ENCODE measurements around the gene MAGI2.
"Not testable (repeated sequence)": the region's sequence is repeated elsewhere in the genome, so short reads cannot be mapped to it uniquely, and the experiment has no call there.

Gene MAGI2

DNA sequence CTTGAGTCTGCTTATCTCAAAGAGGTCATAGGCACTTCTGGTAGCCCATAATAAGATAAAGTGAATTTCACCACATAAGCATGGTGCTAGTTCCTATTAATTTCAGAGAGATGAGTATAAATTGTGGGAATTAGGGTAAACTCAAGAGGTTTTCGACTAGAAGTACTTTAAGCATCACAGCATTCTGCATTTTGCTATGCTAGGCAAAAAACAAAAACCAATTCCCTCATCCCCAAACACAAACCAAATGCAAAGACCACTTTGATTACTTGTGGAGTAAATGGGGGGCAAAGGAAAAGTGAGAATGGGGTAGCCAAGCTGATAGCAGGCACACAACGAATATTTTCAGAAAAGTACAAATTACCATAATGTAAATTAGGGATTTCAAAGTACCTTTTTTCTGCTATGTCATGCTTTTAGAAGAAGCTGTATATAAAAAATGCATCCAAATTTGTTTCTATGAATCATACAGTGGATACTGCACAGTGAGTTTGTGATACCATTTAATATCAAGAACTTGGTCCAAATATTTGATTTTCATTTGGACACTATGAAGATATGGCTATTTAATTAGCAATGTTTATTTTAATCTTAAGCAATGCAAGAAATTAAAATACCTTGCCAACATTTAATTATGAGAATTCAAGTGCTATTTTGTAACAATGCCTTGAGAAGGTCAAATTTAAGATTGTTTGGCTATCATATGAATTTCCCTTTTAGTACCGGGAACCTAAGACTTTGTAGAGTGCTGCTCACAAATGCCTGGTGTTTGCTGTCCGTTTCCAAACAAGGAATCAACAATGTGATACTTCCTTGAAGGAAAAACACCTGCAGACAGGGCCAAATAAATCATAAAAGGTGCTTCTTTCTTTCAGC, 1199.4 kb downstream of the MAGI2 start:
- TF ChIP-seq EZH2phosphoT487 (conservative IDR thresholded peaks at IDR 0.05; ENCODE audit: low read length), result no peak
- TF ChIP-seq, protein P1, sequence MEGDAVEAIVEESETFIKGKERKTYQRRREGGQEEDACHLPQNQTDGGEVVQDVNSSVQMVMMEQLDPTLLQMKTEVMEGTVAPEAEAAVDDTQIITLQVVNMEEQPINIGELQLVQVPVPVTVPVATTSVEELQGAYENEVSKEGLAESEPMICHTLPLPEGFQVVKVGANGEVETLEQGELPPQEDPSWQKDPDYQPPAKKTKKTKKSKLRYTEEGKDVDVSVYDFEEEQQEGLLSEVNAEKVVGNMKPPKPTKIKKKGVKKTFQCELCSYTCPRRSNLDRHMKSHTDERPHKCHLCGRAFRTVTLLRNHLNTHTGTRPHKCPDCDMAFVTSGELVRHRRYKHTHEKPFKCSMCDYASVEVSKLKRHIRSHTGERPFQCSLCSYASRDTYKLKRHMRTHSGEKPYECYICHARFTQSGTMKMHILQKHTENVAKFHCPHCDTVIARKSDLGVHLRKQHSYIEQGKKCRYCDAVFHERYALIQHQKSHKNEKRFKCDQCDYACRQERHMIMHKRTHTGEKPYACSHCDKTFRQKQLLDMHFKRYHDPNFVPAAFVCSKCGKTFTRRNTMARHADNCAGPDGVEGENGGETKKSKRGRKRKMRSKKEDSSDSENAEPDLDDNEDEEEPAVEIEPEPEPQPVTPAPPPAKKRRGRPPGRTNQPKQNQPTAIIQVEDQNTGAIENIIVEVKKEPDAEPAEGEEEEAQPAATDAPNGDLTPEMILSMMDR (IDR thresholded peaks at IDR 0.05; ENCODE audit: insufficient read depth, low read length, poor library complexity, severe bottlenecking), result no peak
- no peaks in the 10 kb centered on the region for H3K27me3 ChIP-seq (ENCODE audit: low read length)
- no peaks in the 10 kb centered on the region for H3K36me3 ChIP-seq (ENCODE audit: low read length)
- no peaks in the 10 kb centered on the region for H3K79me2 ChIP-seq (ENCODE audit: insufficient read depth, low read length)
- no peak overlapping the region for H3K4me2 ChIP-seq (ENCODE audit: low read depth, low read length, poor library complexity, severe bottlenecking)
- H3F3A ChIP-seq (ENCODE audit: insufficient read depth), result no peaks in the 10 kb centered on the region
- H3K4me3 ChIP-seq (ENCODE audit: insufficient read depth, low read length, poor library complexity, severe bottlenecking), result no peak overlapping the region
- no peak overlapping the region for H3K27ac ChIP-seq (ENCODE audit: low read depth, low read length)
- H4K20me1 ChIP-seq (ENCODE audit: low read depth, low read length), result no peaks in the 10 kb centered on the region
- H2AFZ ChIP-seq (ENCODE audit: low read depth, low read length, severe bottlenecking), result no peak overlapping the region
- no peaks in the 10 kb centered on the region for H3K9me2 ChIP-seq (replicated peaks; ENCODE audit: insufficient read depth, low read length)
- H3K9me3 ChIP-seq (ENCODE audit: insufficient read depth, low read length), result no peaks in the 10 kb centered on the region
- H3K9ac ChIP-seq (ENCODE audit: low read length), result no peak overlapping the region

DNA sequence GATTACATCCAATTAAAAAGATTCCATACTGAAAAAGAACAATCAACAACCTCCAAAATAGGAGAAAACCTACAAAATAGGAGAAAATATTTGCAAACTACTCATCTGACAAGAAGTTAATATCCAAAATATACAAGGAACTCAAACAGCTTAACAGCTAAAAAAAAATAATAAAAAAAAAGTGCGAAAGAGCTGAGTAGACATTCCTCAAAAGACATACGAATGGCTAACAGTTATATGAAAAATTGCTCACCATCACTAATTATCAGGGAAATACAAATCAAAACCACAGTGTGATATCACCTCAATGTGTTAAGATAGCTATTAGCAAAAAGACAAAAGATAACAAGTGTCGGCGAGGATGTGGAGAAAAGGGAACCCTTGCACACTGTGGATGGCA, 1204.6 kb downstream of the MAGI2 start:
- Histone ChIP-seq H4K20me1 (ENCODE audit: low read depth, low read length) (no peaks in the 10 kb centered on the region), H3K9me3 (ENCODE audit: insufficient read depth, low read length) (no peaks in the 10 kb centered on the region), H3K4me3 (ENCODE audit: insufficient read depth, low read length, poor library complexity, severe bottlenecking) (no peak overlapping the region), H3K9me2 (replicated peaks; ENCODE audit: insufficient read depth, low read length) (no peaks in the 10 kb centered on the region), H3K27me3 (ENCODE audit: low read length) (no peaks in the 10 kb centered on the region), H3K36me3 (ENCODE audit: low read length) (no peaks in the 10 kb centered on the region), H2AFZ (ENCODE audit: low read depth, low read length, severe bottlenecking) (no peak overlapping the region), H3K4me2 (ENCODE audit: low read depth, low read length, poor library complexity, severe bottlenecking) (no peak overlapping the region), H3K27ac (ENCODE audit: low read depth, low read length) (no peak overlapping the region), H3F3A (ENCODE audit: insufficient read depth) (no peaks in the 10 kb centered on the region), H3K79me2 (ENCODE audit: insufficient read depth, low read length) (no peaks in the 10 kb centered on the region), H3K9ac (ENCODE audit: low read length) (no peak overlapping the region)
- TF ChIP-seq, protein P1 (IDR thresholded peaks at IDR 0.05; ENCODE audit: insufficient read depth, low read length, poor library complexity, severe bottlenecking), result no peak
- no peak for TF ChIP-seq EZH2phosphoT487 (conservative IDR thresholded peaks at IDR 0.05; ENCODE audit: low read length)

DNA sequence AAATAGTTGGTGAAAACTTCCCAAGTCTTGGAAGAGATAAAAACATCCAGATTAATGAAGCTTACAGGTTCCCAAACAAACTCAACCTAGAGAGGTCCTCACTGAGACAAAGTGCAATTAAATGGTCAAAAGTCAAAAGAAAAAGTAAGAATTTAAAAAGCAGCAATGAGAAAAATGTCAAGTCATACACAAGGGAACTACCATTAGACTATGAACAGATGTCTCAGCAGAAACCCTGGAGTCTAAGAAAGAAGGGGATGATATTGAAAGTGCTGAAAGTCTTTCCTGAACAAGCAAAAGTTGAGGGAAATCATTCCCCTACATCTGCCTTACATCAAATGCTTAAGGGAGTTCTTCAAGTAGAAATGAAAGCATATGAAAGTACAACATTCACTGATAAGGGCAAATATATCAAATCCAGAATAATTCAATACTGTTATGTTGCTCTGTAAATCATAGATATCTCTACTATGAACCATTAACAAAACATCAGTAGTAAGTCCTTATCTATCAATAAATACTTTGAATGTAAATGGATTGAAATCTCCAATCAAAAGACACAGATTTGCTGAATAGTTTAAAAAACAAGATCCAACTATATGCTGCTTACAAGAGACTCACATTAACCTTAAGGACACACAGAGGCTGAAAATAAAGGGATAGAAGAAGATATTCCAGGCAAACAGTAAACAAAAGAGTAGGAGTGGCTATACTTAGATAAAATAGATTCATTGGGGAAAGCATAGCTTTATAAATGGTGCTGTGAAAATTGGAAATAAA, 1205.4 kb downstream of the MAGI2 start:
- H3K4me2 ChIP-seq (ENCODE audit: low read depth, low read length, poor library complexity, severe bottlenecking), result no peak overlapping the region
- H3K27ac ChIP-seq (ENCODE audit: low read depth, low read length), result no peak overlapping the region
- H3K4me3 ChIP-seq (ENCODE audit: insufficient read depth, low read length, poor library complexity, severe bottlenecking), result no peak overlapping the region
- no peak for TF ChIP-seq EZH2phosphoT487 (conservative IDR thresholded peaks at IDR 0.05; ENCODE audit: low read length)
- TF ChIP-seq, protein P1 (IDR thresholded peaks at IDR 0.05; ENCODE audit: insufficient read depth, low read length, poor library complexity, severe bottlenecking), result no peak
- no peaks in the 10 kb centered on the region for H3K9me3 ChIP-seq (ENCODE audit: insufficient read depth, low read length)
- no peaks in the 10 kb centered on the region for H3K79me2 ChIP-seq (ENCODE audit: insufficient read depth, low read length)
- no peaks in the 10 kb centered on the region for H3F3A ChIP-seq (ENCODE audit: insufficient read depth)
- H3K27me3 ChIP-seq (ENCODE audit: low read length), result no peaks in the 10 kb centered on the region
- H4K20me1 ChIP-seq (ENCODE audit: low read depth, low read length), result no peaks in the 10 kb centered on the region
- H3K9me2 ChIP-seq (replicated peaks; ENCODE audit: insufficient read depth, low read length), result no peaks in the 10 kb centered on the region
- no peak overlapping the region for H3K9ac ChIP-seq (ENCODE audit: low read length)
- H3K36me3 ChIP-seq (ENCODE audit: low read length), result no peaks in the 10 kb centered on the region
- H2AFZ ChIP-seq (ENCODE audit: low read depth, low read length, severe bottlenecking), result no peak overlapping the region

DNA sequence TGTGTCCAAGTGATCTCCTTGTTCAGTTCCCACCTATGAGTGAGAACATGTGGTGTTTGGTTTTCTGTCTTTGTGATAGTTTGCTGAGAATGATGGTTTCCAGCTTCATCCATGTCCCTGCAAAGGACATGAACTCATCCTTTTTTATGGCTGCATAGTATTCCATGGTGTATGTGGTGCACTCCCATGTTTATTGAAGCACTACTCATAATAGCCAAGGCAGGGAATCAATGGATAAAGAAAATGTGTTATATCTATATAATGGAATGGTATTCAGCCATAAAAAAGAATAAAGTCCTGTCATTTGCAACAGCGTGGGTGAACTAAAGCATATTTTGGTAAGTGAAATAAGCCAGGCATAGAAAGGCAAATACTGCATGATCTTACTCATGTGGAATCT, 1213.3 kb downstream of the MAGI2 start:
- H3K9me2 ChIP-seq (replicated peaks; ENCODE audit: insufficient read depth, low read length); H3K79me2 ChIP-seq (ENCODE audit: insufficient read depth, low read length); H3K4me2 ChIP-seq (ENCODE audit: low read depth, low read length, poor library complexity, severe bottlenecking): not testable (repeated sequence)

More for the DNA sequence above, 1213.3 kb downstream of the MAGI2 start:
- not testable (repeated sequence) for H3K27me3 ChIP-seq (ENCODE audit: low read length); H3F3A ChIP-seq (ENCODE audit: insufficient read depth); H3K9ac ChIP-seq (ENCODE audit: low read length); H3K36me3 ChIP-seq (ENCODE audit: low read length); H3K4me3 ChIP-seq (ENCODE audit: insufficient read depth, low read length, poor library complexity, severe bottlenecking); H2AFZ ChIP-seq (ENCODE audit: low read depth, low read length, severe bottlenecking); H4K20me1 ChIP-seq (ENCODE audit: low read depth, low read length); H3K27ac ChIP-seq (ENCODE audit: low read depth, low read length); H3K9me3 ChIP-seq (ENCODE audit: insufficient read depth, low read length)
